Body of pancreas (tissue), 4 donors: ENCODE data around the gene MYOM1.

ENCODE experiments used
- CTCF ChIP-seq, 7 experiments: fragments of 450-650 bp in 4 of 7; fragments of 200-600 bp in 3 of 7; sonication (generic) in 3 of 7; IDR thresholded peaks; one replicate each; pipeline ENCODE4 v1.5.1; 2016 to 2019; ENCODE audit warnings: antibody characterized with exemption in 7 of 7
- POLR2A ChIP-seq, 3 donors: fragments of 450-650 bp; IDR thresholded peaks; one replicate each; pipeline ENCODE4 v1.6.1; 2016; ENCODE audit warnings: antibody characterized with exemption in 3 of 3, mild to moderate bottlenecking in 2 of 3

- no peak for TF ChIP-seq CTCF (IDR thresholded peaks at IDR 0.05)
- TF ChIP-seq POLR2A (IDR thresholded peaks at IDR 0.05), result no peak
Observed at GRCh38 chr18:3245185-3245564, 25.4 kb upstream of the MYOM1 start.
